GM18520 (cell line): Measurements from ENCODE around the gene SLC35F2.

ENCODE experiments used
- ATAC-seq: cut with Tn5 transposase; IDR thresholded peaks from one replicate; pipeline ENCODE4 v1.9.1; 2021; ENCODE audit not compliant: unreplicated experiment

The SLC35F2 gene

GRCh38 chr11:107743191-107743590 lies 115.4 kb downstream of the SLC35F2 start:
- no peak for ATAC-seq

GRCh38 chr11:107741044-107741823 lies 117.4 kb downstream of the SLC35F2 start:
- ATAC-seq, result peak; percentile 84
